Hippocampal formation (tissue), 2 donors: ENCODE measurements around the gene PAX5.

Experiments used
- DNase-seq, 2 donors: peaks; one replicate each; lab custom pipeline; 2025; lab: John Stamatoyannopoulos, UW

Gene PAX5

GRCh38 chr9:36808251-36808650 is 225.8 kb downstream of the PAX5 start:
- no peak for DNase-seq

DNA sequence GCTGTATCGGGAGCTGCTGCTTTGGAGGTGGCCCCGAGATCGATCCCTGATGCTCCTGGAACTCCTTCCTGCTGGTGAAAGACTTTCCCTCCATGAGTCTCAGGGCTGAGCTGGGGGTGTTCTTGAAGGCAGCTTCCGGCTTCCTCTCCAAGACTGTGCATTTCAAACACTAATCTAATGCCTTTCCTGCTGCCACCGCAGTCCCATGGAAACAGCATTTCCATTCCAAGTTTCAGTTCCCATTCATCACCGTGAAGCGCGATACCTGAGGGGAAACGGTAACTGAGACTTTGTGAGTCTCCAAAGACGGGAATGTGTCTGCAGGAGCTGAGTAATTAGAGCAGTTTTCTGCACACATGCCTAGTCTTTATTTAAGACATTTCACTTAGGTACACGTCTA is 230.1 kb downstream of the PAX5 start:
- no peak for DNase-seq

GRCh38 chr9:36802201-36802920 is 231.7 kb downstream of the PAX5 start:
- peak; percentile 74 to 92 for DNase-seq

DNA sequence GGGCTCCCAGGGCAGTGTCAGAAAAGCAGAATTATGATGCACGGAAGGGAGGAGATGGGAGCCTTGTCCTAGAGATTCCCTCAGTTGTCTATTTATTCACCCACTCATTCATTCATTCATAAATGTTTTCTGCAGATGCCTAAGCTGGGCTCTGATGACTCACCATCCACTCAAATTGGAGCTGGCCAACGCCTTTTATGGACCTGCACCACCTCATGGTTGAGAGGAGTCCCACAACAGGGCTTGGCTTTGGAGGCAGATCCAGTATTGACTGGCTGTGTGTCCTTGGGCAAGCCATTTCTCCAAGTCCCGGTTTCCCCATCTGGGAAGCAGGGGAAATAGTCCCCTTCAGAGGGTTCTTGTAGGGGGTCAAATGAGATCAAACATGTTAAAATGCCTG is 233.6 kb downstream of the PAX5 start:
- no peak for DNase-seq

GRCh38 chr9:36798350-36799065 is 235.6 kb downstream of the PAX5 start:
- DNase-seq: peak; percentile 31 to 40

- DNase-seq: no peak
Measured at GRCh38 chr9:36797471-36798220, 236.4 kb downstream of the PAX5 start.

DNA sequence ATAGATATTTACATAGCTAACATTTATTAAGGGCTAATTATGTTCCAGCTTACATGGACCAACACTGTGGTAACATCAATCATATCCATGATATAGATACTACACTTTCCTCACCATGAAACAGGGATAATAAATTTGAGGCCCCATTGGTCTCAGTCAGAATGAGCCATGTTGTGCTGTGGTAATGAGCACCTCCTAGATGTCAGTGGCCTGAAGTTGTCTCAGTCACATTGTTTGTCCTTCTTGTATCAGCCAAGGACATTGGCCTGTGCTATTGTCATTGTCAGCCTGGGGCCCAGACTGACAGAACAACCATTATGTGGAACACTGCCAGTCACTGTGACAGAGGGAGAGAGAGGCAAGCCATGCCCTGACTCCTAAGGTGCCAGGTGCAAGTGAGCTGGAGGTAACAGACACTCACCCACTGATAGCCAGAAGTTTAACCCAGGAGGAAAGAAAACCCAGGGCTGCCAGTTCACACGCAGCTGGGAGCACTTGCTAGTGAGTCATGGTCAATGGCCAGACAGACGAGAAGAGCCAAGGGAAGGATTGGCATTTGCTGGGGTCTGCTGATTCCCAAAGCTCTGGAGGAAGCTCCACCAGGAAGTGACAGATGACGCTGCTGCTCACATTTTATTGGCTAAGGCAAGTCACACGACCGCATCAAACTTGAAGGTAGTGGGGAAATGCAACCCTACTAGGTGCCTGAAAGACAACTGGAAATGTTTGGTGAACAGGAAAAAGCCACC is 237.2 kb downstream of the PAX5 start:
- no peak for DNase-seq

GRCh38 chr9:36794461-36794860 is 239.6 kb downstream of the PAX5 start:
- DNase-seq: no peak

DNA sequence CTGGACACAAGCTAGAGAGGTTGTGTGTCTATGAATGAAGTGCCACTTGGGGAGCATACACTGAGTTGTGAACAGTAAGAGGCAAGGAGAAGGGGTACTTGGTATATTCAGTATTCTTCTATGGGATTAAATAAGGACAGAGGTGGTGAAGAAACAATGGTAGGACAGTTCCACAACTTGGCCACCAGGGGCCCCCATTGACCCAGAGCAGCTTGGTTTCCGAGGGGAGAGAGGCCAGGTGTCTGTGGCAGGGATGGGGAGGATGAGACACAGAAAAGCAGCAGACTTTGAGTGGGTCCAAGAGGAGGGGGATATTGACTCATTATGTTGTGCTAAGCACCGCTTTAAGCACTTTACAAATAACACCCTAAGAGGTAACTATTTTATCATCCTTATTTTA is 240.8 kb downstream of the PAX5 start:
- DNase-seq: no peak

DNA sequence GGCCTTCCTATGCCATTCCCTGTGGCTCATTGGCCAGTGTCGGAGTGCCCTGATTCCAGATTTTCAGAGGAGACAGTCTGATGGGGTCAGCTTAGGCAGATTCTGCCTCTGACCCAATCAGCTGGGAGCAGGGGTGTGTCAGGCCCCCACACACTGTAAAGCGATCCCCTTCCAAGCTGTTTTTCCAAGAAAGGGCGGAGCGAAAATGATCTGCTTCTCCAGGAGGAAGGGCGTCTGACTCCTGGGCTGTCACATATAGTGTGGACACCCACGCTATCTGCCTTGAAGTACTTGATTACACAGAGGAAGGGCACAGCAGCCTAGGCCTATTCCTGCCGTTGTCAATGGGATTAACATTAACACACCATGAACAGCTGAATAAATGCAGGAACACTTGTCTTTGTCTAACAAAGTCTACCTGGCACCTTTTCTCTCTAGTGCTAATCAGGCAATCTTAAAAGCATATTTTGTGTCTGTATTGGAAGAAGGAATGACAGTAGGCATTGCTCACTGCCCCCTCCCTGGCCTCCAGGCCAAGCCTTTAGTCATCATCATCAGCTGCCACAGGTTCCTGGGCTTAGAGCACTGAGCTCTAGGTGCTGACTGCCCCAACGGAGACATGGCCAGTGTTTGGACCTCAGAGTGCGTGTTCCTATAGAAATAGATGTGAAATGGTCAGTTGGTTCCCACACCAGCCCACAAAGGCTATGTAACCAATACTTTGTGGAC is 242.7 kb downstream of the PAX5 start:
- DNase-seq: no peak

DNA sequence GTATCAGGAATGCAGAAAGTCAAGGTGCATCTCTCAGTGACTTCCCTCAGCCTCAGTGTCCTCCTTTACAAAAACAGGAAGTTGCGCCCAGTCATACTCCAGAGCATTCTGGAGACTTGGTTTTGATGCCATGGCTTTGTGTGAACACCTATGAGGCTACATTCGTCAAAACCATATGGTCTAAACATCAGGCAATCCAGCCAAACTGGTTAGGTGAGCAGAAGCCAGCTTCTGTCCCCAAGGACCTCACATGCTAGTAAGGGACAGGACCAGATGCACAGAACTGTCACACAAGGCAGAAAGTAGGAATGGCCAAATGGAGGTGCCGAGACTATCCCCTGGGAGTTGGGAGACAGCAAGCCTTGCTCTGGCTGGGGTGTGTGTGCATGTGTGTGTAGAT is 244.2 kb downstream of the PAX5 start:
- no peak for DNase-seq

DNA sequence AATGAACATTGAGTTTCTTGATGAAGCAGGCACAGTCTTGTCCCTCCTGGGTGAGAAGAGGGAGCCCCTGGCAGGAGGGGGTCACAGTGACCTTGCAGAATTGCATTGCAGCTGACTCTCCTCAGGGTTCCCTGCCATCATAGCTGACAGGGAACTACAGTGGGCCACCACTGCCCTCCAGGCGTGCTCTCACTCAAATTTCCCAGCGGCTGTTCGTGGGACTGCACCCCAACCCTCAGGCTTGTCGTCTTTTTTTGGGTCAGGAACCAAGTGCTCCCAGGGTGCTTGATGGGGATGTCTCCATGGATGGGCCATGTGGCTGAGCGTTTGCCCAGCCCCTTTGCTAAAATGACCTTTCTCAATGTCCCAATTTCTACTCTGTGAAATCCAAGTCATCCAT is 245.5 kb downstream of the PAX5 start:
- no peak for DNase-seq

- no peak for DNase-seq
Measured at GRCh38 chr9:36787709-36788108, 246.4 kb downstream of the PAX5 start.
